ENCODE data around the gene RGS3. TPM values are rescaled to one million over a fixed set of nuclear protein-coding genes. Genes with fewer than 3 reads are reported as not detected.
A peak's percentile ranks its signal among the peaks of the same experiment; 100 is the strongest.

Gene RGS3
- total and polyA plus RNA-seq, 5 donors from 2014 or later, result 8.5 to 15.5 (median 12.5) TPM

- no peaks in the 10 kb centered on the region for H3K36me3 ChIP-seq (ENCODE audit: control insufficient read depth, insufficient read depth, low read length)
- no peaks in the 10 kb centered on the region for H3K9me3 ChIP-seq (ENCODE audit: control insufficient read depth in 2 of 2, low read length in 2 of 2)
- DNase-seq (no peak), ATAC-seq (ENCODE audit: low read depth in 2 of 2) (no peak)
- H3K4me1 ChIP-seq (ENCODE audit: control insufficient read depth, insufficient read depth, low read length, poor library complexity, severe bottlenecking), result no peaks in the 10 kb centered on the region
- no peaks in the 10 kb centered on the region for H3K27me3 ChIP-seq (ENCODE audit: control insufficient read depth, insufficient read depth, low read length)
- H3K4me3 ChIP-seq (ENCODE audit: low read depth, low read length), result no peak overlapping the region
- Mint-ChIP-seq H3K4me3 (no peak overlapping the region), H3K27ac (peak overlapping the region in 1 of 3 donors; percentile 58), H3K9me3 (no peaks in the 10 kb centered on the region), H3K27me3 (no peaks in the 10 kb centered on the region), H3K36me3 (no peaks in the 10 kb centered on the region), H3K4me1 (no peaks in the 10 kb centered on the region)
- H3K27ac ChIP-seq (ENCODE audit: insufficient read depth, low read length, poor library complexity, severe bottlenecking), result no peak overlapping the region
Measured at GRCh38 chr9:113608082-113608685, 144.7 kb downstream of the RGS3 start.

- Histone ChIP-seq H3K27ac (ENCODE audit: insufficient read depth, low read length, poor library complexity, severe bottlenecking) (no peak overlapping the region), H3K4me1 (ENCODE audit: control insufficient read depth, insufficient read depth, low read length, poor library complexity, severe bottlenecking) (no peaks in the 10 kb centered on the region), H3K4me3 (ENCODE audit: low read depth, low read length) (no peak overlapping the region), H3K9me3 (ENCODE audit: control insufficient read depth in 2 of 2, low read length in 2 of 2) (no peaks in the 10 kb centered on the region), H3K36me3 (ENCODE audit: control insufficient read depth, insufficient read depth, low read length) (no peaks in the 10 kb centered on the region), H3K27me3 (ENCODE audit: control insufficient read depth, insufficient read depth, low read length) (no peaks in the 10 kb centered on the region)
- Mint-ChIP-seq H3K9me3 (no peaks in the 10 kb centered on the region), H3K36me3 (no peaks in the 10 kb centered on the region), H3K4me1 (no peaks in the 10 kb centered on the region), H3K27ac (peak overlapping the region in 1 of 3 donors; percentile 18), H3K4me3 (no peak overlapping the region), H3K27me3 (no peaks in the 10 kb centered on the region)
- DNase-seq (no peak), ATAC-seq (ENCODE audit: low read depth in 2 of 2) (no peak)
Measured at GRCh38 chr9:113609562-113610318, 146.2 kb downstream of the RGS3 start.

GRCh38 chr9:113611461-113612215, 148.1 kb downstream of the RGS3 start:
- Histone ChIP-seq H3K9me3 (ENCODE audit: control insufficient read depth in 2 of 2, low read length in 2 of 2) (no peaks in the 10 kb centered on the region), H3K27ac (ENCODE audit: insufficient read depth, low read length, poor library complexity, severe bottlenecking) (no peak overlapping the region), H3K27me3 (ENCODE audit: control insufficient read depth, insufficient read depth, low read length) (no peaks in the 10 kb centered on the region), H3K4me3 (ENCODE audit: low read depth, low read length) (no peak overlapping the region), H3K4me1 (ENCODE audit: control insufficient read depth, insufficient read depth, low read length, poor library complexity, severe bottlenecking) (no peaks in the 10 kb centered on the region), H3K36me3 (ENCODE audit: control insufficient read depth, insufficient read depth, low read length) (no peaks in the 10 kb centered on the region)
- Mint-ChIP-seq H3K4me3 (no peak overlapping the region), H3K27me3 (no peaks in the 10 kb centered on the region), H3K4me1 (no peaks in the 10 kb centered on the region), H3K27ac (peak overlapping the region in 1 of 3 donors; percentile 52), H3K36me3 (no peaks in the 10 kb centered on the region), H3K9me3 (no peaks in the 10 kb centered on the region)
- no peak for DNase-seq
- ATAC-seq (ENCODE audit: low read depth in 2 of 2), result no peak

- Mint-ChIP-seq H3K4me3 (no peak overlapping the region), H3K27me3 (no peaks in the 10 kb centered on the region), H3K36me3 (no peaks in the 10 kb centered on the region), H3K4me1 (peaks cover 0 to 2% (median under 1%) of the 10 kb centered on the region in 4 donors), H3K27ac (peak overlapping the region in 1 of 3 donors; percentile 52), H3K9me3 (no peaks in the 10 kb centered on the region)
- DNase-seq, result no peak
- Histone ChIP-seq H3K27ac (ENCODE audit: insufficient read depth, low read length, poor library complexity, severe bottlenecking) (no peak overlapping the region), H3K27me3 (ENCODE audit: control insufficient read depth, insufficient read depth, low read length) (no peaks in the 10 kb centered on the region), H3K9me3 (ENCODE audit: control insufficient read depth in 2 of 2, low read length in 2 of 2) (no peaks in the 10 kb centered on the region), H3K4me3 (ENCODE audit: low read depth, low read length) (no peak overlapping the region), H3K36me3 (ENCODE audit: control insufficient read depth, insufficient read depth, low read length) (no peaks in the 10 kb centered on the region), H3K4me1 (ENCODE audit: control insufficient read depth, insufficient read depth, low read length, poor library complexity, severe bottlenecking) (no peaks in the 10 kb centered on the region)
- ATAC-seq (ENCODE audit: low read depth in 2 of 2), result no peak
Measured at GRCh38 chr9:113612216-113612747, 148.8 kb downstream of the RGS3 start.

GRCh38 chr9:113612828-113613227, 149.3 kb downstream of the RGS3 start:
- ATAC-seq (ENCODE audit: low read depth in 2 of 2) (no peak), DNase-seq (no peak)
- no peak overlapping the region for H3K27ac Mint-ChIP-seq
- no peaks in the 10 kb centered on the region for H3K9me3 ChIP-seq (ENCODE audit: control insufficient read depth in 2 of 2, low read length in 2 of 2)
- no peak overlapping the region for H3K4me3 ChIP-seq (ENCODE audit: low read depth, low read length)
- H3K4me1 ChIP-seq (ENCODE audit: control insufficient read depth, insufficient read depth, low read length, poor library complexity, severe bottlenecking), result no peaks in the 10 kb centered on the region
- H3K4me3 Mint-ChIP-seq, result no peak overlapping the region
- H3K27me3 ChIP-seq (ENCODE audit: control insufficient read depth, insufficient read depth, low read length), result no peaks in the 10 kb centered on the region
- no peaks in the 10 kb centered on the region for H3K36me3 ChIP-seq (ENCODE audit: control insufficient read depth, insufficient read depth, low read length)
- no peaks in the 10 kb centered on the region for H3K36me3 Mint-ChIP-seq
- no peaks in the 10 kb centered on the region for H3K27me3 Mint-ChIP-seq
- no peak overlapping the region for H3K27ac ChIP-seq (ENCODE audit: insufficient read depth, low read length, poor library complexity, severe bottlenecking)
- H3K9me3 Mint-ChIP-seq, result no peaks in the 10 kb centered on the region
- peaks cover 0 to 5% (median 1%) of the 10 kb centered on the region in 4 donors for H3K4me1 Mint-ChIP-seq

- H3K36me3 ChIP-seq (ENCODE audit: control insufficient read depth, insufficient read depth, low read length), result no peaks in the 10 kb centered on the region
- no peaks in the 10 kb centered on the region for H3K36me3 Mint-ChIP-seq
- DNase-seq (no peak), ATAC-seq (ENCODE audit: low read depth in 2 of 2) (no peak)
- no peak overlapping the region for H3K27ac ChIP-seq (ENCODE audit: insufficient read depth, low read length, poor library complexity, severe bottlenecking)
- H3K27me3 Mint-ChIP-seq, result no peaks in the 10 kb centered on the region
- no peak overlapping the region for H3K27ac Mint-ChIP-seq
- peaks cover 0 to 5% (median 1%) of the 10 kb centered on the region in 4 donors for H3K4me1 Mint-ChIP-seq
- H3K9me3 Mint-ChIP-seq, result no peaks in the 10 kb centered on the region
- no peaks in the 10 kb centered on the region for H3K9me3 ChIP-seq (ENCODE audit: control insufficient read depth in 2 of 2, low read length in 2 of 2)
- H3K27me3 ChIP-seq (ENCODE audit: control insufficient read depth, insufficient read depth, low read length), result no peaks in the 10 kb centered on the region
- no peak overlapping the region for H3K4me3 Mint-ChIP-seq
- no peaks in the 10 kb centered on the region for H3K4me1 ChIP-seq (ENCODE audit: control insufficient read depth, insufficient read depth, low read length, poor library complexity, severe bottlenecking)
- no peak overlapping the region for H3K4me3 ChIP-seq (ENCODE audit: low read depth, low read length)
Measured at GRCh38 chr9:113613815-113614413, 150.4 kb downstream of the RGS3 start.

- no peaks in the 10 kb centered on the region for H3K4me1 ChIP-seq (ENCODE audit: control insufficient read depth, insufficient read depth, low read length, poor library complexity, severe bottlenecking)
- no peak overlapping the region for H3K4me3 ChIP-seq (ENCODE audit: low read depth, low read length)
- Mint-ChIP-seq H3K9me3 (no peaks in the 10 kb centered on the region), H3K4me3 (no peak overlapping the region), H3K36me3 (no peaks in the 10 kb centered on the region), H3K27ac (peak overlapping the region in 2 of 3 donors; percentile 9 to 44), H3K4me1 (peaks cover 0 to 5% (median 1%) of the 10 kb centered on the region in 4 donors), H3K27me3 (no peaks in the 10 kb centered on the region)
- H3K27me3 ChIP-seq (ENCODE audit: control insufficient read depth, insufficient read depth, low read length), result no peaks in the 10 kb centered on the region
- H3K27ac ChIP-seq (ENCODE audit: insufficient read depth, low read length, poor library complexity, severe bottlenecking), result no peak overlapping the region
- H3K9me3 ChIP-seq (ENCODE audit: control insufficient read depth in 2 of 2, low read length in 2 of 2), result no peaks in the 10 kb centered on the region
- ATAC-seq (ENCODE audit: low read depth in 2 of 2) (no peak), DNase-seq (no peak)
- no peaks in the 10 kb centered on the region for H3K36me3 ChIP-seq (ENCODE audit: control insufficient read depth, insufficient read depth, low read length)
Measured at GRCh38 chr9:113614843-113615648, 151.5 kb downstream of the RGS3 start.

All from CD4-positive, CD25-positive, alpha-beta regulatory T cell (primary cell).